B cell (primary cell): Measurements from ENCODE around the gene BDP1. TPM values are rescaled to one million over a fixed set of nuclear protein-coding genes. Genes with fewer than 3 reads are reported as not detected.

Experiments used
- ATAC-seq: fragments of 200-7000 bp; cut with Tn5 transposase; one replicate; pipeline ENCODE4 v1.10.0; 2021; ENCODE audit warnings: low read depth, mild to moderate bottlenecking, moderate number of reproducible peaks, moderate library complexity
- CTCF ChIA-PET: fragments of 350-600 bp; sonication (Branson Sonifier 250); formaldehyde crosslinking; loops from one replicate; lab custom pipeline; 2021; ENCODE audit warnings: antibody characterized with exemption, inconsistent platforms; lab: Charles Lee
- POLR2A ChIA-PET: fragments of 350-600 bp; sonication (Branson Sonifier 250); formaldehyde crosslinking; loops from one replicate; lab custom pipeline; 2021; ENCODE audit warnings: antibody characterized with exemption; lab: Charles Lee
- DNase-seq: peaks from one replicate; pipeline ENCODE4 v3.0.0; 2013
- H2AFZ ChIP-seq: 2 replicates; pipeline ENCODE4 v1.6.1; 2012; ENCODE audit warnings: mild to moderate bottlenecking, low read depth, low read length; ENCODE audit not compliant: insufficient read depth, poor library complexity, severe bottlenecking
- H3K27ac ChIP-seq, 2 donors: 1 replicate in 1 of 2; 2 replicates in 1 of 2; pipeline ENCODE4 v1.5.1; 2012 to 2013; ENCODE audit warnings: low read length in 2 of 2, mild to moderate bottlenecking in 2 of 2, moderate library complexity in 1 of 2
- H3K27me3 ChIP-seq, 4 experiments: fragments of 200-600 bp in 1 of 4; sonication (generic) in 1 of 4; replicated peaks in 1 of 4; 1 replicate in 2 of 4; 2 replicates in 2 of 4; pipeline versions ENCODE4 v1.6.1 to v1.7.0; 2013 to 2016; ENCODE audit warnings: low read length in 3 of 4, mild to moderate bottlenecking in 2 of 4, mixed read lengths in 1 of 4, moderate library complexity in 1 of 4; ENCODE audit not compliant: insufficient read depth in 4 of 4, control insufficient read depth in 3 of 4; ENCODE audit errors: control extremely low read depth in 1 of 4
- H3K36me3 ChIP-seq, 2 experiments: replicated peaks in 1 of 2; 1 replicate in 1 of 2; 2 replicates in 1 of 2; pipeline versions ENCODE4 v1.6.1 to v1.7.1; 2013; ENCODE audit warnings: low read length in 1 of 2; ENCODE audit not compliant: insufficient read depth in 2 of 2, control insufficient read depth in 1 of 2; ENCODE audit errors: control extremely low read depth in 1 of 2, extremely low read depth in 1 of 2
- H3K4me1 ChIP-seq, 2 donors: fragments of 200-600 bp in 1 of 2; sonication (generic) in 1 of 2; 1 replicate in 1 of 2; 2 replicates in 1 of 2; pipeline versions ENCODE4 v1.5.1 to v1.6.1; 2013 to 2017; ENCODE audit warnings: low read length in 2 of 2; ENCODE audit not compliant: control insufficient read depth in 2 of 2, insufficient read depth in 2 of 2
- H3K4me2 ChIP-seq: replicated peaks from 2 replicates; pipeline ENCODE3; 2012; ENCODE audit warnings: mild to moderate bottlenecking, low read depth, low read length; ENCODE audit not compliant: poor library complexity, severe bottlenecking
- H3K4me3 ChIP-seq, 5 experiments: fragments of 200-600 bp in 1 of 5; sonication (generic) in 1 of 5; 1 replicate in 3 of 5; 2 replicates in 2 of 5; pipeline versions ENCODE4 v1.5.1 to v1.7.0; 2011 to 2016; ENCODE audit warnings: low read length in 4 of 5, mild to moderate bottlenecking in 4 of 5, low read depth in 2 of 5, control low read depth in 1 of 5, moderate library complexity in 1 of 5; ENCODE audit not compliant: insufficient read depth in 1 of 5; ENCODE audit errors: control extremely low read depth in 1 of 5, extremely low read depth in 1 of 5
- H3K79me2 ChIP-seq: fragments of 200-600 bp; sonication (generic); one replicate; pipeline ENCODE4 v1.6.0; 2016; ENCODE audit warnings: low read length; ENCODE audit not compliant: control insufficient read depth, insufficient read depth
- H3K9ac ChIP-seq: fragments of 200-600 bp; sonication (generic); 2 replicates; pipeline ENCODE4 v1.6.1; 2017; ENCODE audit warnings: mild to moderate bottlenecking, low read length, moderate library complexity
- H3K9me3 ChIP-seq, 3 donors: one replicate each; pipeline versions ENCODE4 v1.6.1 to v1.7.1; 2013; ENCODE audit warnings: low read length in 2 of 3; ENCODE audit not compliant: control insufficient read depth in 2 of 3, insufficient read depth in 1 of 3; ENCODE audit errors: control extremely low read depth in 1 of 3
- H4K20me1 ChIP-seq: 2 replicates; pipeline ENCODE4 v1.6.0; 2012; ENCODE audit warnings: mild to moderate bottlenecking, low read length; ENCODE audit not compliant: insufficient read depth, control insufficient read depth, poor library complexity, severe bottlenecking
- H3K27ac Mint-ChIP-seq: one replicate; pipeline ENCODE4 v1.8.0; 2021; ENCODE audit warnings: mixed read lengths
- H3K27me3 Mint-ChIP-seq: one replicate; pipeline ENCODE4 v1.8.0; 2021; ENCODE audit warnings: mixed read lengths
- H3K4me1 Mint-ChIP-seq: one replicate; pipeline ENCODE4 v1.8.0; 2021; ENCODE audit warnings: mixed read lengths
- H3K4me3 Mint-ChIP-seq: one replicate; pipeline ENCODE4 v1.8.0; 2021; ENCODE audit warnings: mixed read lengths
- H3K9me3 Mint-ChIP-seq: one replicate; pipeline ENCODE4 v1.8.0; 2022; ENCODE audit warnings: mixed read lengths; ENCODE audit not compliant: insufficient read depth
- EZH2 ChIP-seq: IDR thresholded peaks from 2 replicates; pipeline ENCODE4 v1.6.1; 2012; ENCODE audit warnings: borderline replicate concordance, low read depth, mild to moderate bottlenecking, moderate library complexity, low read length; ENCODE audit not compliant: insufficient read depth, poor library complexity, severe bottlenecking
- WGBS: methylation state at CpG from one replicate; pipeline ENCODE4 v1.1.5; 2013; ENCODE audit warnings: missing lambda C conversion rate; ENCODE audit not compliant: insufficient coverage; 5-methylcytosine and 5-hydroxymethylcytosine counted together
- intact Hi-C: fragments of 100-400 bp; cut with micrococcal nuclease; formaldehyde crosslinking; loops from one replicate; pipeline ENCODE4 v1.10.0; 2022
- polyA plus RNA-seq: library from polyadenylated mRNA; depleted of rRNA; stranded (reverse); fragments of >200 nt; gene quantifications from 2 replicates; pipeline ENCODE4 v1.2.3, GENCODE V29; 2012
- total RNA-seq, 2 donors: library from RNA; stranded (reverse); fragments of 120-200 nt in 1 of 2; gene quantifications; 1 replicate in 1 of 2; 2 replicates in 1 of 2; pipeline versions ENCODE4 v1.2.3 to v1.2.4, GENCODE V29; 2013 to 2022
- TF ChIP-seq, protein P1 (sequence below): fragments of 200-600 bp; IDR thresholded peaks from one replicate; pipeline ENCODE4 v1.8.0; 2022; ENCODE audit warnings: antibody characterized with exemption, mild to moderate bottlenecking

BDP1 gene
- total and polyA plus RNA-seq, 2 donors (not counting 1 experiment from before 2014, with no cell fraction given): 7.9 to 59.4 TPM

DNA sequence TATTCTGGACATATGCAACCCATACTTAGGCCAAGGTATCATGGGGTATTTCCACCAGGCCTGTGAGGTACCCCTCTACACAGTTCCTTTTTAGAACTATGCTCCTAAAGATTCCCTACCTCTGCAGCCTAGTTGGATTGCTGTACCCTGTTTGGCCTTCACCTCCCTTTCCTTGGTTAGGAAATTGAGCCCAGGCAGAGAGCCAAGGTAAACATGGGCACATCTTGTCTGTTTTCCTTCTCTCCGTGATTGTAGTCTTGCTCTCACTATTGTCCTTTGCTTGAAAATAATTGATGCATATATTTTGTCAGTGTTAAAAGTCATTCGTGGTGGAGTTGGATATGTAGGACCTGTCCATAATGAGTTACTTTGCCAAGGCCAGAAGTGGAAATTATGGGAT lies 26.7 kb downstream of the BDP1 start:
- H3K4me3 ChIP-seq: no peak overlapping the region
- H3K9ac ChIP-seq: no peak overlapping the region
- no peak for ATAC-seq
- H3K9me3 ChIP-seq: no peaks in the 10 kb centered on the region
- no peak for TF ChIP-seq EZH2
- TF ChIP-seq, protein P1, sequence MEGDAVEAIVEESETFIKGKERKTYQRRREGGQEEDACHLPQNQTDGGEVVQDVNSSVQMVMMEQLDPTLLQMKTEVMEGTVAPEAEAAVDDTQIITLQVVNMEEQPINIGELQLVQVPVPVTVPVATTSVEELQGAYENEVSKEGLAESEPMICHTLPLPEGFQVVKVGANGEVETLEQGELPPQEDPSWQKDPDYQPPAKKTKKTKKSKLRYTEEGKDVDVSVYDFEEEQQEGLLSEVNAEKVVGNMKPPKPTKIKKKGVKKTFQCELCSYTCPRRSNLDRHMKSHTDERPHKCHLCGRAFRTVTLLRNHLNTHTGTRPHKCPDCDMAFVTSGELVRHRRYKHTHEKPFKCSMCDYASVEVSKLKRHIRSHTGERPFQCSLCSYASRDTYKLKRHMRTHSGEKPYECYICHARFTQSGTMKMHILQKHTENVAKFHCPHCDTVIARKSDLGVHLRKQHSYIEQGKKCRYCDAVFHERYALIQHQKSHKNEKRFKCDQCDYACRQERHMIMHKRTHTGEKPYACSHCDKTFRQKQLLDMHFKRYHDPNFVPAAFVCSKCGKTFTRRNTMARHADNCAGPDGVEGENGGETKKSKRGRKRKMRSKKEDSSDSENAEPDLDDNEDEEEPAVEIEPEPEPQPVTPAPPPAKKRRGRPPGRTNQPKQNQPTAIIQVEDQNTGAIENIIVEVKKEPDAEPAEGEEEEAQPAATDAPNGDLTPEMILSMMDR: no peak
- H3K27ac ChIP-seq: no peak overlapping the region
- H2AFZ ChIP-seq: no peak overlapping the region
- H3K4me1 Mint-ChIP-seq: no peaks in the 10 kb centered on the region
- WGBS: 100% methylated on average over 1 of the region's 2 CpGs
- H3K9me3 Mint-ChIP-seq: no peaks in the 10 kb centered on the region
- intact Hi-C loops: no loop called here
- no peaks in the 10 kb centered on the region for H3K27me3 Mint-ChIP-seq
- no peak for DNase-seq
- H3K4me3 Mint-ChIP-seq: no peak overlapping the region
- peaks cover 7% of the 10 kb centered on the region for H3K79me2 ChIP-seq
- no peaks in the 10 kb centered on the region for H3K4me1 ChIP-seq
- H3K27ac Mint-ChIP-seq: no peak overlapping the region
- CTCF ChIA-PET: no interaction called here
- POLR2A ChIA-PET: no interaction called here
- peaks cover 5% of the 10 kb centered on the region for H4K20me1 ChIP-seq
- H3K27me3 ChIP-seq: no peaks in the 10 kb centered on the region
- peaks cover 10 to 62% of the 10 kb centered on the region in 2 experiments for H3K36me3 ChIP-seq
- no peak overlapping the region for H3K4me2 ChIP-seq

DNA sequence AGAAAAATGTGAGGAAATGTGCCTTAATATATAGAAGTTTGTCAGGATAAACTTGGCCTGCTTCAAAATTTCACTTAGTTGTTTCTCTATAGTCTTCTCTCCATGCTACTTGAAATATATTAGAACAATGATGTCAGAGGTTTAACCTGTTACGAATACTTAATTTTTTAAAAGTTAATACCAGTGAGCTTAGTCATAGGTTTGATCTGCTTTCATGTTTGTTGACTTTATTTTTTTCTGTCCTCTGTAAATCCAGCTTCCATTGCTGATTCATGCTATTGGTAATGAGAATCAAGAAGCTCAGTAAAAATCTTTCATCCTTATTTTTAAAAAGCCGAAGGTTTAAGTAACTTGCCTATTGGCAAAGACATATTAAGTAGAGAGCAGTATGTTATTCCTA lies 27.9 kb downstream of the BDP1 start:
- no CpG with 5 or more reads among the region's 2 CpGs for WGBS

More for the DNA sequence above, 27.9 kb downstream of the BDP1 start:
- Histone ChIP-seq H3K27me3 (no peaks in the 10 kb centered on the region), H3K27ac (no peak overlapping the region), H2AFZ (no peak overlapping the region), H3K4me1 (no peaks in the 10 kb centered on the region), H3K36me3 (peaks cover 10 to 63% of the 10 kb centered on the region in 2 experiments), H3K9me3 (no peaks in the 10 kb centered on the region), H3K4me2 (no peak overlapping the region), H3K9ac (no peak overlapping the region), H3K4me3 (no peak overlapping the region), H3K79me2 (peaks cover 7% of the 10 kb centered on the region), H4K20me1 (peaks cover 5% of the 10 kb centered on the region)
- Mint-ChIP-seq H3K9me3 (no peaks in the 10 kb centered on the region), H3K4me3 (no peak overlapping the region), H3K27ac (no peak overlapping the region), H3K4me1 (no peaks in the 10 kb centered on the region), H3K27me3 (no peaks in the 10 kb centered on the region)
- ATAC-seq: no peak
- intact Hi-C loops: no loop called here
- ChIA-PET POLR2A (no interaction called here), CTCF (no interaction called here)
- TF ChIP-seq EZH2: no peak
- TF ChIP-seq, protein P1: no peak
- no peak for DNase-seq
